LNCAP (cell line): ENCODE results near the gene USP9X.

ENCODE experiments used
- TF ChIP-seq, protein P1 (sequence below): fragments of 450-650 bp; IDR thresholded peaks from 2 replicates; pipeline ENCODE4 v1.5.1; 2017; ENCODE audit warnings: mild to moderate bottlenecking

USP9X gene

DNA sequence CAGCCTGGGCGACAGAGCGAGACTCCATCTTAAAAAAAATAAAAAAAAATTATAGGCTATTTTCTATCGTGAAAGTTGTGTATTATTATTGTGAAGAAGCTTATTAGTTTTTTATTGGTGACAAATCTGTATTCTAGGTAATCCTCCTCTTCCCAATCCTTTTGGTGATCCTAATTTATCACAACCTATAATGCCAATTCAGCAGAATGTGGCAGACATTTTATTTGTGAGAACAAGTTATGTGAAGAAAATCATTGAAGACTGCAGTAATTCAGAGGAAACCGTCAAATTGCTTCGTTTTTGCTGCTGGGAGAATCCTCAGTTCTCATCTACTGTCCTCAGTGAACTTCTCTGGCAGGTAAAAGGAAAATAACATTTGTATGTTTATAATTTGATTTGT, 139.4 kb downstream of the USP9X start:
- TF ChIP-seq, protein P1, sequence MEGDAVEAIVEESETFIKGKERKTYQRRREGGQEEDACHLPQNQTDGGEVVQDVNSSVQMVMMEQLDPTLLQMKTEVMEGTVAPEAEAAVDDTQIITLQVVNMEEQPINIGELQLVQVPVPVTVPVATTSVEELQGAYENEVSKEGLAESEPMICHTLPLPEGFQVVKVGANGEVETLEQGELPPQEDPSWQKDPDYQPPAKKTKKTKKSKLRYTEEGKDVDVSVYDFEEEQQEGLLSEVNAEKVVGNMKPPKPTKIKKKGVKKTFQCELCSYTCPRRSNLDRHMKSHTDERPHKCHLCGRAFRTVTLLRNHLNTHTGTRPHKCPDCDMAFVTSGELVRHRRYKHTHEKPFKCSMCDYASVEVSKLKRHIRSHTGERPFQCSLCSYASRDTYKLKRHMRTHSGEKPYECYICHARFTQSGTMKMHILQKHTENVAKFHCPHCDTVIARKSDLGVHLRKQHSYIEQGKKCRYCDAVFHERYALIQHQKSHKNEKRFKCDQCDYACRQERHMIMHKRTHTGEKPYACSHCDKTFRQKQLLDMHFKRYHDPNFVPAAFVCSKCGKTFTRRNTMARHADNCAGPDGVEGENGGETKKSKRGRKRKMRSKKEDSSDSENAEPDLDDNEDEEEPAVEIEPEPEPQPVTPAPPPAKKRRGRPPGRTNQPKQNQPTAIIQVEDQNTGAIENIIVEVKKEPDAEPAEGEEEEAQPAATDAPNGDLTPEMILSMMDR = no peak

DNA sequence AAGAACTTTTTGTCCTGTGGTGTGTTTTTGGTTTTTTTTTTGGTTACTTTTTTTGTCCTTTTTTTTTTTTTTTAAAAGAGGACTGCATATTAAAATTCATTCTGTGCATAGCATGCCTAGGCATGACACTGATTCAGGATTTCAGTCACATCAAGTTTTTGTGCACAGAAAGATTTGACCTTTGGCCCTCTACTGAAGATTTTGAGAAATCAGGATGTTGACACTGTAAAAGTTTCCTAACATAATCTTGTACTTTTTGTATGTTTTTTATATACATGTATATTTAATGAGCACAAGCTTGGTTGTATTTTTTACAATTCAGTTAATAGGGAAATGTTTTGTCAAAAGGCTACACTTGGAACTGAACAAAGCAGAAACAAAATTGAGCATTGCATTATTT, 148.7 kb downstream of the USP9X start:
- TF ChIP-seq, protein P1 = no peak

DNA sequence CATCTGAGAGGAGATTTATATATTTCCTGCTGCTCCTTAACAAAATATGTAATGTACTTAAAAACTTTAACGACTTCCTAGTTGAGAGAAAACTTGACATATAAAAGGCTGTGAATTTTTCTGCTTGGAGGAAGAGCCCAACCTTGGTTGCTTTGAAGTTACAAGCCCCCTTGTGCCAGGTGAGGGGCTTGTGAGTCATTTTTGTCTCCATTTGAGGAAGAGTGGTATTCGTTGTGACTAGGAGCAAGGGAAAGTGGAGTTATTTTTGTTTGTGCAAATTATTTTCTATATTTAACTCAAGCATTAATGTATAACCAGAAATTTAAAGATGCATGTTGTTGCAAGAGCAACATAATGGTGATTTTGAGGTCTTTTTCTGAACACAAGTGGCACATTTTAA, 149.7 kb downstream of the USP9X start:
- TF ChIP-seq, protein P1 = no peak

DNA sequence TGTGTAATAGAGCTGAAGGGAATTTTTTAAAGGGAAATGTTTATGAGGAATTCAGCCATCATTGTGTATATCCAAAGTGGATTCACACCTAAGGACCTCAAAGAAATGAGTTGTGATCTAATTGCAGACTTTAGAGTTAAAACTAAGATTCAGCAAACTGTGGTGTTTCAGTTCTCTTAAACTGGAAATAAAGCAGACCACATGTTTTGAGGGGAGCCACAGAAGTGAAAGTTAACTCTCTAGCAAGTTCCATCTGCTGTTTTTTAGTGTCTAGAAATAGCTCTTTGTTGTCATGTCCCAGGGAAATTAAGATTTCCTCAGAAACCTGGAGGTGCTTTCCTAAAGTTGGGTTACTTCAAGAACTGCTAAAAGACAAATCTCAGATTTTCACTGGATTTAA, 151.4 kb downstream of the USP9X start:
- TF ChIP-seq, protein P1 = no peak

DNA sequence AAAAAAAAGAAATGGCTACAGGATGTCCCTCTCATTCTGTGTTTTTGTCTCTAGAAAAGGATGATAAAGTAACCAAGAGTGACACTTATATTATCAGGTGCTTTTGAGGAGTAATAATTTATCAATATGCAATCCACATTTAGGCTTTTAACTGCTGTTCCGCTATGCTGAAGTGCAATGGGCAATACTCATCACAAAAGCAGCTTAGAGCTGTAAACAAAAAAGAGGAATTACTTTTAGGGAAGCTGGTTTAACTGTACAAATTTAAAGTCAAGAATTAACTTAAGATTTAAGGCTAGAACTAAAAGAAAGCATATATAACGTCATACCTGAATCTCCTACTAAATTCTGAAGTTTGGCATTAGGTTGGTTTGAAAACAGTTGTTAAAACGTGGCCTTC, 155.3 kb downstream of the USP9X start:
- TF ChIP-seq, protein P1 = no peak

DNA sequence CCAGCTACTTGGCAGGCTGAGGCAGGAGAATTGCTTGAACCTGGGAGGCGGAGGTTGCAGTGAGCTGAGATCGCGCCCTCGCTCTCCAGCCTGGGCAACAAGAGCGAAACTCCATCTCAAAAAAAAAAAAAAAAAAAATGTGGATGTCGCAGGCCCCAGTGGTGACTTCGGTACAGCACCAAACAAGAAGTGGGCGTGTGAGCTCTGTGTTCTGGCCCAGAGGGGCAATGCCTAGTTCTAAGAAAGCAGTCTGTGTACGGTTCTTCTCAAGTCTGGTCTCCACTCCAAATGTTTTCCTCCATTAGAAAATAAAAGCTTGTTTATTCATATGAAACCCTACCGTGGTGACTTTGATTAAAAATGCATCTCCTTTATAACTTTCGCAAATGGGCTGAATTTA, 156.7 kb downstream of the USP9X start:
- TF ChIP-seq, protein P1 = no peak

DNA sequence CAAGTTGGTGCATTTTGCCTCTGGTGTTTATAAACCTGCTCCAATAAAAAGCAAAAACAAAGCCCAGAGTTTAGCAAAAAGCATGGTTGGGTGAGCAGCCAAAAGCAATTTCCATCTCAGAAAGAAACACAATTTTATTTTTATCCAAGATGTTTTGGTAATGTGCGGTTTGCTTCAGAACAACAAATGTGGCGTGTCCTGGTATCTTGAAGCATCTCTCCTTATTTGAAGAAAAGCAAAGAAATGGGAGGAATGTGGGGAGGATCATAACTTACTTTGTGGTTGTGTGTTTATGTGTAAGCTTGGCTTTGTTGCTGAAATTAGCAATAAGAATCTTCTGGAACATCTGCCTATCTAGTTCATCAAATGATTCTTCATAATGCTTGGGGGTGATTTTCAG, 160.4 kb downstream of the USP9X start:
- TF ChIP-seq, protein P1 = no peak

DNA sequence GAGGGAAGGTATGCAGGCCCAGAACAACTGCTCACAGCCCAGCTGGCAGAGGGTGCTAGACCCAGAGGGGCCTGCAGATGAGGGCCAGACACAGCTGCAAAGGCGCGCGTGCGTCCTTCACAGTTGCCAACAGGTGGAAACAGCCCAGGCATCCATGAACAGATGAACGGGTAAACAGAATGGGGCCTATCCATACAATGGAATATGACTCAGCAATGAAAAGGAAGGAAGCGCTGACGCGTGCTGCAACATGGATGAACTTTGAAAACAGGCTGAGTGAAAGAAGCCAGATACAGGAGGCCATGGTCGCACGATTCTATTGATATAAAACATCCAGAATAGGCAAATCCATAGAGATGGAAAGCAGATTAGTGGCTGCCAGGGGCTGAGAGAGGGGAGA, 165.6 kb downstream of the USP9X start:
- TF ChIP-seq, protein P1 = no peak
